GM21825 (cell line): ENCODE measurements around the gene NLRC4.
A peak's percentile ranks its signal among the peaks of the same experiment; 100 is the strongest.
"Not testable (repeated sequence)": the region's sequence is repeated elsewhere in the genome, so short reads cannot be mapped to it uniquely, and the experiment has no call there.

Experiments
- ATAC-seq: cut with Tn5 transposase; IDR thresholded peaks from one replicate; pipeline ENCODE4 v1.9.1; 2021; ENCODE audit warnings: mild to moderate bottlenecking, moderate library complexity; ENCODE audit not compliant: unreplicated experiment

Gene NLRC4

GRCh38 chr2:32264422-32265105 lies at the start of gene NLRC4:
Gene NLRC4, minus strand, starts transcription at chr2:32264886. Its CDS starts 8,111 bp downstream, at chr2:32256775.
- ATAC-seq = peak; percentile 93

- ATAC-seq = no peak
These were observed 45.9 kb upstream of the NLRC4 start for GRCh38 chr2:32310577-32310976.

- ATAC-seq = not testable (repeated sequence)
These were observed 29.4 kb upstream of the NLRC4 start for GRCh38 chr2:32293966-32294562.

GRCh38 chr2:32293493-32293892 lies 28.8 kb upstream of the NLRC4 start:
- ATAC-seq = not testable (repeated sequence)

GRCh38 chr2:32291746-32292145 lies 27.1 kb upstream of the NLRC4 start:
- no peak for ATAC-seq

- no peak for ATAC-seq
These were observed 25.3 kb upstream of the NLRC4 start for GRCh38 chr2:32290000-32290339.

GRCh38 chr2:32289165-32289999 lies 24.7 kb upstream of the NLRC4 start:
- ATAC-seq = no peak

GRCh38 chr2:32284321-32284720 lies 19.6 kb upstream of the NLRC4 start:
- ATAC-seq = no peak

- no peak for ATAC-seq
These were observed 13.8 kb upstream of the NLRC4 start for GRCh38 chr2:32278478-32278853.

- peak; percentile 99 for ATAC-seq
These were observed 13.2 kb upstream of the NLRC4 start, which contains the start of gene YIPF4 for GRCh38 chr2:32277674-32278477. Gene YIPF4, plus strand, starts transcription at chr2:32277904. Its CDS starts 252 bp downstream, at chr2:32278156.

GRCh38 chr2:32277363-32277673 lies 12.6 kb upstream of the NLRC4 start:
- ATAC-seq = peak; percentile 2

- not testable (repeated sequence) for ATAC-seq
These were observed 11.1 kb upstream of the NLRC4 start for GRCh38 chr2:32275790-32276189.

- ATAC-seq = no peak
These were observed 9.6 kb upstream of the NLRC4 start for GRCh38 chr2:32274289-32274688.

- no peak for ATAC-seq
These were observed 7.6 kb upstream of the NLRC4 start for GRCh38 chr2:32272279-32272678.

GRCh38 chr2:32271063-32271462 lies 6.4 kb upstream of the NLRC4 start:
- no peak for ATAC-seq

GRCh38 chr2:32262105-32262504 lies 2.6 kb downstream of the NLRC4 start:
- no peak for ATAC-seq

- ATAC-seq = no peak
These were observed 4.3 kb downstream of the NLRC4 start for GRCh38 chr2:32260376-32260775.

GRCh38 chr2:32258242-32258641 lies 6.4 kb downstream of the NLRC4 start:
- no peak for ATAC-seq

GRCh38 chr2:32250290-32250689 lies 14.4 kb downstream of the NLRC4 start:
- no peak for ATAC-seq

- no peak for ATAC-seq
These were observed 14.9 kb downstream of the NLRC4 start for GRCh38 chr2:32249731-32250236.

- ATAC-seq = no peak
These were observed 16.4 kb downstream of the NLRC4 start for GRCh38 chr2:32248299-32248698.
